ENCODE results near the gene STPG1. TPM values are rescaled to one million over a fixed set of nuclear protein-coding genes. Genes with fewer than 3 reads are reported as not detected.

STPG1 gene
- total RNA-seq, 4 donors from 2014 or later: 1.0 to 11.5 (median 4.0) TPM

- Histone ChIP-seq H3K27ac (peak overlapping the region; percentile 16 to 45), H3K27me3 (no peaks in the 10 kb centered on the region), H3K4me1 (no peaks in the 10 kb centered on the region), H3K4me3 (no peak overlapping the region), H3K36me3 (no peaks in the 10 kb centered on the region), H3K9me3 (no peaks in the 10 kb centered on the region)
- no peak for TF ChIP-seq CTCF (IDR thresholded peaks at IDR 0.05)
- no peak for TF ChIP-seq POLR2A (IDR thresholded peaks at IDR 0.05)
- intact Hi-C loops (cut with DNase I; ENCODE audit: low total_unique reads): no loop called here
- DNase-seq: peak; percentile 54 to 59
Measured at GRCh38 chr1:24438423-24438901, 24.9 kb upstream of the STPG1 start.

GRCh38 chr1:24437631-24438396 lies 24.2 kb upstream of the STPG1 start:
- peak overlapping the region; percentile 16 to 45 for H3K27ac ChIP-seq

GRCh38 chr1:24435782-24436365 lies 22.3 kb upstream of the STPG1 start:
- Histone ChIP-seq H3K9me3 (no peaks in the 10 kb centered on the region), H3K27me3 (no peaks in the 10 kb centered on the region), H3K27ac (no peak overlapping the region), H3K36me3 (no peaks in the 10 kb centered on the region), H3K4me1 (no peaks in the 10 kb centered on the region), H3K4me3 (no peak overlapping the region)
- intact Hi-C loops (cut with DNase I; ENCODE audit: low total_unique reads): no loop called here
- DNase-seq: no peak
- TF ChIP-seq POLR2A (IDR thresholded peaks at IDR 0.05) (no peak), CTCF (IDR thresholded peaks at IDR 0.05) (no peak)

More at GRCh38 chr1:24437631-24438396, 24.2 kb upstream of the STPG1 start:
- H3K36me3 ChIP-seq: no peaks in the 10 kb centered on the region
- TF ChIP-seq CTCF (IDR thresholded peaks at IDR 0.05) (no peak), POLR2A (IDR thresholded peaks at IDR 0.05) (no peak)
- H3K4me3 ChIP-seq: no peak overlapping the region
- peak; percentile 25 to 27 for DNase-seq
- no peaks in the 10 kb centered on the region for H3K9me3 ChIP-seq
- no peaks in the 10 kb centered on the region for H3K4me1 ChIP-seq
- intact Hi-C loops (cut with DNase I; ENCODE audit: low total_unique reads): no loop called here
- H3K27me3 ChIP-seq: no peaks in the 10 kb centered on the region

GRCh38 chr1:24427545-24427862 lies 13.9 kb upstream of the STPG1 start:
- no peaks in the 10 kb centered on the region for H3K4me1 ChIP-seq
- H3K4me3 ChIP-seq: no peak overlapping the region
- H3K36me3 ChIP-seq: no peaks in the 10 kb centered on the region
- intact Hi-C loops (cut with DNase I; ENCODE audit: low total_unique reads): no loop called here
- no peak overlapping the region for H3K27ac ChIP-seq
- TF ChIP-seq POLR2A (IDR thresholded peaks at IDR 0.05): no peak
- no peak for TF ChIP-seq CTCF (IDR thresholded peaks at IDR 0.05)
- no peaks in the 10 kb centered on the region for H3K9me3 ChIP-seq
- DNase-seq: no peak
- H3K27me3 ChIP-seq: no peaks in the 10 kb centered on the region
